Endodermal cell (in vitro differentiated cells): ENCODE results near the gene PPP2R2C. TPM values are rescaled to one million over a fixed set of nuclear protein-coding genes. Genes with fewer than 3 reads are reported as not detected.
A peak's percentile ranks its signal among the peaks of the same experiment; 100 is the strongest.

Experiments
- DNase-seq: peaks from one replicate; pipeline ENCODE4 v3.0.0-alpha.2; 2017
- H3K27ac ChIP-seq: 2 replicates; pipeline ENCODE4 v1.5.1; 2013; ENCODE audit warnings: mild to moderate bottlenecking, low read depth, low read length, moderate library complexity
- H3K27me3 ChIP-seq: 2 replicates; pipeline ENCODE4 v1.6.1; 2013; ENCODE audit warnings: mild to moderate bottlenecking, low read length, moderate library complexity; ENCODE audit not compliant: insufficient read depth, control insufficient read depth, poor library complexity, severe bottlenecking
- H3K36me3 ChIP-seq: 2 replicates; pipeline ENCODE4 v1.7.0; 2013; ENCODE audit warnings: mild to moderate bottlenecking, low read length, moderate library complexity; ENCODE audit not compliant: control insufficient read depth, insufficient read depth
- H3K4me1 ChIP-seq: one replicate; pipeline ENCODE4 v1.7.0; 2013; ENCODE audit warnings: low read length; ENCODE audit not compliant: control insufficient read depth, insufficient read depth
- H3K4me3 ChIP-seq: 2 replicates; pipeline ENCODE4 v1.5.1; 2013; ENCODE audit warnings: mild to moderate bottlenecking, low read length, moderate library complexity
- H3K9ac ChIP-seq: 2 replicates; pipeline ENCODE4 v1.6.1; 2013; ENCODE audit warnings: mild to moderate bottlenecking, low read length, moderate library complexity; ENCODE audit not compliant: poor library complexity, severe bottlenecking; ENCODE audit errors: extremely low read depth
- H3K9me3 ChIP-seq: 2 replicates; pipeline ENCODE4 v1.6.1; 2013; ENCODE audit warnings: mild to moderate bottlenecking, low read length, moderate library complexity; ENCODE audit not compliant: control insufficient read depth
- H3K27ac Mint-ChIP-seq: 2 replicates; pipeline ENCODE4 v1.8.0; 2020; ENCODE audit warnings: mixed read lengths
- H3K27me3 Mint-ChIP-seq: 2 replicates; pipeline ENCODE4 v1.8.0; 2021; ENCODE audit warnings: mild to moderate bottlenecking, mixed read lengths; ENCODE audit not compliant: insufficient read depth
- H3K36me3 Mint-ChIP-seq: 2 replicates; pipeline ENCODE4 v1.8.0; 2020; ENCODE audit warnings: low read depth, mixed read lengths
- H3K4me1 Mint-ChIP-seq: 2 replicates; pipeline ENCODE4 v1.8.0; 2020; ENCODE audit warnings: mixed read lengths
- H3K4me3 Mint-ChIP-seq: 2 replicates; pipeline ENCODE4 v1.8.0; 2020; ENCODE audit warnings: mild to moderate bottlenecking, moderate library complexity, mixed read lengths
- H3K9me3 Mint-ChIP-seq: 2 replicates; pipeline ENCODE4 v1.8.0; 2020; ENCODE audit warnings: mild to moderate bottlenecking, mixed read lengths
- CTCF ChIP-seq: fragments of 200-600 bp; sonication (generic); conservative IDR thresholded peaks from 2 replicates; pipeline ENCODE4 v1.5.0; 2021; ENCODE audit warnings: antibody characterized with exemption, mild to moderate bottlenecking
- WGBS, 2 experiments: methylation state at CpG; one replicate each; pipeline versions ENCODE4 v1.1.5 to v1.1.7; 2013; ENCODE audit warnings: missing lambda C conversion rate in 2 of 2, mixed read lengths in 1 of 2; ENCODE audit not compliant: insufficient coverage in 1 of 2, insufficient read length in 1 of 2; 5-methylcytosine and 5-hydroxymethylcytosine counted together
- total RNA-seq, 2 donors: library from RNA; stranded (reverse); fragmentation: NEBNext Ultra II Directional in 1 of 2; extraction: Animal tissue kit (Norgen Biotek cat#: 25700) in 1 of 2; gene quantifications; 2 replicates in 1 of 2; 3 replicates in 1 of 2; pipeline ENCODE4 v1.2.1, GENCODE V29; 2021

The PPP2R2C gene
- total RNA-seq, 2 donors from 2014 or later, result 4.4 to 19.2 TPM

DNA sequence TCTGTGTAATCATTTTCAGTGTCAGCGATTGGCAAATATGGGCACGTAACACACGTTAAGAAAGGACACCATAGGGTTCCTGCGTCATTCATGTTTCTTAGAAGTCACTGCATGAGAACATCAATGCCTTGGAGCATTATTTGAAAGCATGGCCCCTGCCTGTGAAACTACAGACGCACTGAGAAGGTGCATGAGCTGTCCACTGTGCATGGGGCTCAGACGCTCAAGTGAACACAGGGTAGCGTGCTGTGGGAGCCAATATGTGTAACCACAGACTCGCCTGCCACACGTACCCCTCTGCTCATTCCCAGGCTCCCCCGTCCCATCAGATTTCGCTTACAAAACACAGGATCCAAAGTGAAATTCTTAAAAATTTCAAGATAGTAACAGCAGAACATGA, 6.5 kb downstream of the PPP2R2C start:
- no peaks in the 10 kb centered on the region for H3K9me3 ChIP-seq
- H3K36me3 Mint-ChIP-seq, result no peaks in the 10 kb centered on the region
- peaks cover 24% of the 10 kb centered on the region for H3K27me3 ChIP-seq
- WGBS, 2 experiments, result 96% methylated on average over 10 to 11 of the region's 11 CpGs
- TF ChIP-seq CTCF, result no peak
- H3K9ac ChIP-seq, result no peak overlapping the region
- H3K4me3 Mint-ChIP-seq, result no peak overlapping the region
- peaks cover 31% of the 10 kb centered on the region for H3K27me3 Mint-ChIP-seq
- no peak overlapping the region for H3K27ac Mint-ChIP-seq
- no peak overlapping the region for H3K4me3 ChIP-seq
- peak; percentile 28 for DNase-seq
- H3K4me1 ChIP-seq, result peaks cover 5% of the 10 kb centered on the region
- no peak overlapping the region for H3K27ac ChIP-seq
- no peaks in the 10 kb centered on the region for H3K9me3 Mint-ChIP-seq
- H3K4me1 Mint-ChIP-seq, result peaks cover 10% of the 10 kb centered on the region
- H3K36me3 ChIP-seq, result no peaks in the 10 kb centered on the region

- DNase-seq, result peak; percentile 78
- WGBS, 2 experiments, result 78 to 94% methylated on average over 3 to 7 of the region's 7 CpGs
- Histone ChIP-seq H3K4me1 (peaks cover 5% of the 10 kb centered on the region), H3K27ac (no peak overlapping the region), H3K9ac (no peak overlapping the region), H3K27me3 (peaks cover 16% of the 10 kb centered on the region), H3K9me3 (no peaks in the 10 kb centered on the region), H3K4me3 (no peak overlapping the region), H3K36me3 (no peaks in the 10 kb centered on the region)
- TF ChIP-seq CTCF, result no peak
- Mint-ChIP-seq H3K36me3 (no peaks in the 10 kb centered on the region), H3K27me3 (peaks cover 26% of the 10 kb centered on the region), H3K4me3 (no peak overlapping the region), H3K4me1 (peaks cover 14% of the 10 kb centered on the region), H3K9me3 (no peaks in the 10 kb centered on the region), H3K27ac (no peak overlapping the region)
Observed at GRCh38 chr4:6464842-6465588, 7.4 kb downstream of the PPP2R2C start.

- H3K36me3 ChIP-seq, result no peaks in the 10 kb centered on the region
- no peaks in the 10 kb centered on the region for H3K9me3 ChIP-seq
- TF ChIP-seq CTCF, result no peak
- peaks cover 12% of the 10 kb centered on the region for H3K27me3 Mint-ChIP-seq
- no peak overlapping the region for H3K4me3 Mint-ChIP-seq
- peaks cover 2% of the 10 kb centered on the region for H3K36me3 Mint-ChIP-seq
- H3K27me3 ChIP-seq, result peaks cover 2% of the 10 kb centered on the region
- H3K9ac ChIP-seq, result no peak overlapping the region
- H3K4me3 ChIP-seq, result no peak overlapping the region
- H3K27ac Mint-ChIP-seq, result peak overlapping the region; percentile 49
- H3K27ac ChIP-seq, result no peak overlapping the region
- no peaks in the 10 kb centered on the region for H3K9me3 Mint-ChIP-seq
- peaks cover 5% of the 10 kb centered on the region for H3K4me1 ChIP-seq
- H3K4me1 Mint-ChIP-seq, result peaks cover 14% of the 10 kb centered on the region
- peak; percentile 67 for DNase-seq
- 74 to 88% methylated on average over 4 to 11 of the region's 11 CpGs for WGBS, 2 experiments
Observed at GRCh38 chr4:6463311-6464289, 8.8 kb downstream of the PPP2R2C start.
